HFFc6 (cell line): ENCODE results near the gene KRTAP21-3. TPM values are rescaled to one million over a fixed set of nuclear protein-coding genes. Genes with fewer than 3 reads are reported as not detected.
"Not testable (repeated sequence)": the region's sequence is repeated elsewhere in the genome, so short reads cannot be mapped to it uniquely, and the experiment has no call there.

Experiments used
- DNase-seq: peaks from one replicate; pipeline ENCODE4 v3.0.0-alpha.2; 2018
- H3K27ac Mint-ChIP-seq: 2 replicates; pipeline ENCODE4 v1.8.0; 2020; ENCODE audit warnings: mild to moderate bottlenecking, mixed read lengths
- H3K27me3 Mint-ChIP-seq: 2 replicates; pipeline ENCODE4 v1.8.0; 2021; ENCODE audit warnings: mild to moderate bottlenecking, moderate library complexity, mixed read lengths; ENCODE audit not compliant: insufficient read depth
- H3K36me3 Mint-ChIP-seq: 2 replicates; pipeline ENCODE4 v1.8.0; 2021; ENCODE audit warnings: low read depth, mixed read lengths
- H3K4me1 Mint-ChIP-seq: 2 replicates; pipeline ENCODE4 v1.8.0; 2020; ENCODE audit warnings: low read depth, mixed read lengths
- H3K4me3 Mint-ChIP-seq: 2 replicates; pipeline ENCODE4 v1.8.0; 2020; ENCODE audit warnings: mild to moderate bottlenecking, moderate library complexity, mixed read lengths
- H3K9me3 Mint-ChIP-seq: 2 replicates; pipeline ENCODE4 v1.8.0; 2020; ENCODE audit warnings: mild to moderate bottlenecking, mixed read lengths
- long read RNA-seq: library from polyadenylated mRNA; unstranded; transcript quantifications from one replicate; pipeline ENCODE4 v2.0.0, GENCODE V29; 2019
- total RNA-seq, 6 experiments: library from RNA; stranded (reverse); fragmentation: NEBNext Ultra II Directional; extraction: Animal tissue kit (Norgen Biotek cat#: 25700); gene quantifications; 2 replicates in 1 of 6; 3 replicates in 5 of 6; pipeline ENCODE4 v1.2.3, GENCODE V29; 2021
- TF ChIP-seq, protein P1 (sequence below): fragments of 200-600 bp; sonication (generic); IDR thresholded peaks from 2 replicates; pipeline ENCODE4 v1.5.0; 2021; ENCODE audit warnings: antibody characterized with exemption, mild to moderate bottlenecking

The KRTAP21-3 gene, protein sequence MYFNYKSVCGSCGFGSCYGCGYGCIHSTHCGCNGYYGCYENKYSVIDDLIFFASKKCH
- total RNA-seq = not detected
- long read RNA-seq = 0 reads

DNA sequence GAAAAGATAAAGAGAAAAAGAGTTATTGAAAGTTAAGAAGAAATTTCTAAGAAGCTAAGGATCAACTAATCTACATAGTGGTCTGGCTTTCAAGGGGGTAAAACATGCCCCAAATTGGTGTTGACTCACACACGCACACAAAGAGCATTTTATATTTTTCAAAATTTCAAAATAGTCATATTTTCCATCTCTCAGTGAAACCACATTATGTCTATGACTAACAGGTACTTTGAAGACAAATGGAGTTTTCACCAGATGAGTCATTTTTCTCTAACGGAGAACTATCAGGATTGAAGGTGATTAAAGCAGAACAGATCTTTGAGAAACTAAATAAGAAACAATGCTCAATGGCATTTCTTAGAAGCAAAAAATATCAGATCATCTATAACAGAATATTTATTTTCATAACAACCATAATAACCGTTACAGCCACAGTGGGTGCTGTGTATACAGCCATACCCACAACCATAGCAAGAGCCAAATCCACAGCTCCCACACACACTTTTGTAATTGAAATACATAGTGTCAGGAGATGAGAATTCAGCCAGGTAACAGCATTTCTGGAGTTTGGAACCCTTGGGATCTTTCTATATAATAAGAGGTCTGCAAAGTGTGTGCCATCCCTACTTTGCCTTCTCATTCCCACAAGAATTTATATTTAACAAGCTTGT lies at the start of gene KRTAP21-3:
KRTAP21-3 (minus strand) TSS at position 539 of the 671 bp plus-strand sequence; CDS start at position 521, 18 bp downstream.
- H3K27ac Mint-ChIP-seq = no peak within 1 kb of the TSS

DNA sequence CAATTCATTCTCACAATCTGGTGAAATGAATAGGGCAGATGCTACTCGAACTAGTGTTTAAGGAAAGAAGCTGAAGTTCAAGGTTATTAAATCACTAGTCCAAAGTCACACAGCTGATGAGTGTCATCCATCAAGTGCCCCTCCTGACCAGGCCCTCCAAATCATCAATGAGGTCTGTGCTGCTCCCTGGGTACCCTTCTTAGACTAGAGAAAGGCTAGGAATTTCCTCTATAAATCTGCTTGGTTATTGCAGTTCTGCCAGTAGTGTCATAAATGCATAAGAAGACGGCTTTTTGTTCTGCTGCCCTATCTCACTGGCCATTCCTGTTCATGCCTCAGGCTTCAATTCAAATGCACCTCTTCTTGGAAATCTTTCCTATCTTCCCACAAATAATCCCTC lies 42.2 kb upstream of the KRTAP21-3 start:
- TF ChIP-seq, protein P1, sequence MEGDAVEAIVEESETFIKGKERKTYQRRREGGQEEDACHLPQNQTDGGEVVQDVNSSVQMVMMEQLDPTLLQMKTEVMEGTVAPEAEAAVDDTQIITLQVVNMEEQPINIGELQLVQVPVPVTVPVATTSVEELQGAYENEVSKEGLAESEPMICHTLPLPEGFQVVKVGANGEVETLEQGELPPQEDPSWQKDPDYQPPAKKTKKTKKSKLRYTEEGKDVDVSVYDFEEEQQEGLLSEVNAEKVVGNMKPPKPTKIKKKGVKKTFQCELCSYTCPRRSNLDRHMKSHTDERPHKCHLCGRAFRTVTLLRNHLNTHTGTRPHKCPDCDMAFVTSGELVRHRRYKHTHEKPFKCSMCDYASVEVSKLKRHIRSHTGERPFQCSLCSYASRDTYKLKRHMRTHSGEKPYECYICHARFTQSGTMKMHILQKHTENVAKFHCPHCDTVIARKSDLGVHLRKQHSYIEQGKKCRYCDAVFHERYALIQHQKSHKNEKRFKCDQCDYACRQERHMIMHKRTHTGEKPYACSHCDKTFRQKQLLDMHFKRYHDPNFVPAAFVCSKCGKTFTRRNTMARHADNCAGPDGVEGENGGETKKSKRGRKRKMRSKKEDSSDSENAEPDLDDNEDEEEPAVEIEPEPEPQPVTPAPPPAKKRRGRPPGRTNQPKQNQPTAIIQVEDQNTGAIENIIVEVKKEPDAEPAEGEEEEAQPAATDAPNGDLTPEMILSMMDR = no peak
- Mint-ChIP-seq H3K4me1 (no peaks in the 10 kb centered on the region), H3K36me3 (peaks cover 9% of the 10 kb centered on the region; the same call in 1 of the 2 replicates), H3K27me3 (no peaks in the 10 kb centered on the region), H3K4me3 (no peak overlapping the region), H3K27ac (no peak overlapping the region), H3K9me3 (peaks cover 68% of the 10 kb centered on the region)
- no peak for DNase-seq

More for the DNA sequence above, at the start of gene KRTAP21-3:
- Mint-ChIP-seq H3K4me3 (no peak within 1 kb of the TSS), H3K9me3 (peaks cover 43% of the 10 kb centered on the region), H3K36me3 (peaks cover 2% of the 10 kb centered on the region), H3K4me1 (no peaks in the 10 kb centered on the region), H3K27me3 (no peaks in the 10 kb centered on the region)
- DNase-seq = no peak
- TF ChIP-seq, protein P1 = no peak

DNA sequence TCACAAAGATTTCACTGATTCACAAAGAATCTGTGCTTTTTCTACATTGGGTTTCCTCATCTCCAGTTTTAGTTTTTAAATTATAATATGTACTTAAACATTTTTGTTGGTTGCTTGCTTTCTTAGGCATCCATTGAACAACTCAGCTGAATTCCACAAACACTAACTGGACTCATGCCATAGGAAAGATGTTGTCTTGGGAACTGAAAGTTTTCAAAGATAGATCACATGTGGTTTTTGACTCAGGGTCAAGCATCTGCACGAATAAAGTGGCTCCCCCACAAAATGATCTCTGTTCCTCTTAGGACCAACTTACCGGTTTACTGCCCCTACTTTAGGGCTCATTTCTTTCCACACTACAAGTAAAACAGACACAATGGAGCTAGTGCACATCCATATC lies 39.7 kb upstream of the KRTAP21-3 start:
- peaks cover 72% of the 10 kb centered on the region for H3K9me3 Mint-ChIP-seq
- no peaks in the 10 kb centered on the region for H3K4me1 Mint-ChIP-seq
- H3K27ac Mint-ChIP-seq = no peak overlapping the region
- peaks cover 4% of the 10 kb centered on the region; the same call in 1 of the 2 replicates for H3K36me3 Mint-ChIP-seq
- DNase-seq = no peak
- TF ChIP-seq, protein P1 = no peak
- H3K4me3 Mint-ChIP-seq = no peak overlapping the region
- no peaks in the 10 kb centered on the region for H3K27me3 Mint-ChIP-seq

DNA sequence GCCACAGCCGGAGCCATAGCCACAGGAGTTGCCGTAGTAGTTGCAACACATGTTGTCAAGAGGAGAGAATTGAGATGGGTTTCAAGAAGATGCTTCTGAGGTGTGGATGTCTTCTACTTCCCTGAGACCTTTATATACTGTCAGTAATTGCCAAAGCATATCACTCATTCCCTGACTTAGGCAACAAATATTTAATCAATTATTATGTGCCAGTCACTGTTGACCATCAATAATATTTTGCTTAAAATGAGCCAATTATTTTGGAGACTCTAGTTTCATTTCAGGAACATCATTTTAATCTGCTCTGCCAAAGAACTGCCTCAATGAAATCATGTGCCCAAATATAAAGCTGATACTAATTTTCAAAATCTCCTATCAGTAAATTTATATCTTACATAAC lies 36.8 kb upstream of the KRTAP21-3 start, which contains the start of gene KRTAP21-1:
KRTAP21-1 (minus strand) TSS at position 101 of the 400 bp plus-strand sequence; CDS start at position 51, 50 bp downstream.
- H3K4me1 Mint-ChIP-seq, H3K4me3 Mint-ChIP-seq, H3K36me3 Mint-ChIP-seq, H3K27me3 Mint-ChIP-seq, DNase-seq, H3K27ac Mint-ChIP-seq: not testable (repeated sequence)
- peaks cover 74% of the 10 kb centered on the region for H3K9me3 Mint-ChIP-seq

DNA sequence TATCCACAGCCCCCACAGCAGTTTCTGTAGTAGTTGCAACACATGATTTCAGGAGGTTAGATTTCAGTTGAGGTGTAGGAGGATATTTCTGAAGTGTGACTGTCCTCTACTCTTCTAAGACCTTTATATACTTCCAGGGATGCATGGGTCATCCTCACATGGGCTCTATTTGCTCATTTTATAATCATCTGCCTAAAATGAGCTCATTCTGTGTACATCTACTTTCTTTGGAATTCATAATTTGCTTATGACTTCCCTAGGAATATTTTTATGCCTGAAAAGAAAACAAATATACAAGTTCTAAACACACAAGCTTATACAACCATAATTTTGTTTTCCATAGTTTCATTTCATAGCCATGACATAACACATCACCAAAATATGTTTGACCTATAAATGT lies 28.6 kb upstream of the KRTAP21-3 start, which contains the start of gene KRTAP21-2:
KRTAP21-2 (minus strand) TSS at position 101 of the 400 bp plus-strand sequence; CDS start at position 44, 57 bp downstream.
- Mint-ChIP-seq H3K4me3 (no peak within 1 kb of the TSS), H3K27ac (no peak within 1 kb of the TSS), H3K9me3 (peaks cover 41% of the 10 kb centered on the region), H3K4me1 (no peaks in the 10 kb centered on the region), H3K36me3 (no peaks in the 10 kb centered on the region), H3K27me3 (no peaks in the 10 kb centered on the region; the same call in 1 of the 2 replicates)
- TF ChIP-seq, protein P1 = no peak
- no peak for DNase-seq

DNA sequence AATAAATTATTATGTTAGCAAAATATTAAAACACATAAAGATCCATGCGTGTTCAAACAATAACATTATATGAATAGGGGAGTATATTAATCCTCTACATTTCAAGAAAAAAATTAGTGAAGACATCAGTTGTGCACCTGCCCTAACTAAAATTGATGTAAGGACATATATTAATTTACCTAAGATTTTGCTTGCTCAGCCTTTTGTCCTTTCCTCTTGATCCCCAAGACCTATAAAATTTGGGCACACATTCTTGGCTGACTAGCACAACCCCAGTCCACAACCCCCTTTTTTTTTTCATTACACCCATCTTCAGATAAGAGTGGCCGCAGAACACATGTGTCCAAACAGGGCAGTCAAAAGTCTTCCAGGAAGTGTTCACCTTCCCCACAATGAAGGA lies 21.9 kb upstream of the KRTAP21-3 start:
- TF ChIP-seq, protein P1 = no peak
- no peak for DNase-seq

More for the DNA sequence above, 21.9 kb upstream of the KRTAP21-3 start:
- Mint-ChIP-seq H3K9me3 (peaks cover 39% of the 10 kb centered on the region), H3K27ac (no peak overlapping the region), H3K36me3 (no peaks in the 10 kb centered on the region), H3K27me3 (no peaks in the 10 kb centered on the region), H3K4me3 (no peak overlapping the region), H3K4me1 (no peaks in the 10 kb centered on the region)
